ENCODE measurements around the gene STON1. TPM values are rescaled to one million over a fixed set of nuclear protein-coding genes. Genes with fewer than 3 reads are reported as not detected.

STON1 gene
- total RNA-seq, 4 donors from 2014 or later, result 36.2 to 113 (median 61.5) TPM

- no peak for TF ChIP-seq CTCF (IDR thresholded peaks at IDR 0.05; ENCODE audit: low read depth)
Measured at GRCh38 chr2:48529676-48530032, 300 bp upstream of the STON1 start.

GRCh38 chr2:48531141-48531648 lies 1.2 kb downstream of the STON1 start:
- TF ChIP-seq CTCF (IDR thresholded peaks at IDR 0.05; ENCODE audit: low read depth), result no peak

- TF ChIP-seq CTCF (IDR thresholded peaks at IDR 0.05; ENCODE audit: low read depth), result no peak
Measured at GRCh38 chr2:48532174-48532573, 2.2 kb downstream of the STON1 start.

- TF ChIP-seq CTCF (IDR thresholded peaks at IDR 0.05; ENCODE audit: low read depth), result no peak
Measured at GRCh38 chr2:48532824-48533223, 2.9 kb downstream of the STON1 start.

- TF ChIP-seq CTCF (IDR thresholded peaks at IDR 0.05; ENCODE audit: low read depth), result no peak
Measured at GRCh38 chr2:48534781-48535180, 4.8 kb downstream of the STON1 start.

GRCh38 chr2:48540237-48540935 lies 10.4 kb downstream of the STON1 start:
- no peak for TF ChIP-seq CTCF (IDR thresholded peaks at IDR 0.05; ENCODE audit: low read depth)

GRCh38 chr2:48541666-48542389 lies 11.9 kb downstream of the STON1 start:
- no peak for TF ChIP-seq CTCF (IDR thresholded peaks at IDR 0.05; ENCODE audit: low read depth)
